Fibroblast of skin of left biceps (primary cell): ENCODE measurements around the gene TNKS1BP1.
"Not testable (repeated sequence)": the region's sequence is repeated elsewhere in the genome, so short reads cannot be mapped to it uniquely, and the experiment has no call there.

Source experiments
- DNase-seq, 2 experiments: peaks; one replicate each; pipeline ENCODE4 v3.0.0-alpha.2; 2013; ENCODE audit warnings: low read depth in 2 of 2

Gene TNKS1BP1

DNA sequence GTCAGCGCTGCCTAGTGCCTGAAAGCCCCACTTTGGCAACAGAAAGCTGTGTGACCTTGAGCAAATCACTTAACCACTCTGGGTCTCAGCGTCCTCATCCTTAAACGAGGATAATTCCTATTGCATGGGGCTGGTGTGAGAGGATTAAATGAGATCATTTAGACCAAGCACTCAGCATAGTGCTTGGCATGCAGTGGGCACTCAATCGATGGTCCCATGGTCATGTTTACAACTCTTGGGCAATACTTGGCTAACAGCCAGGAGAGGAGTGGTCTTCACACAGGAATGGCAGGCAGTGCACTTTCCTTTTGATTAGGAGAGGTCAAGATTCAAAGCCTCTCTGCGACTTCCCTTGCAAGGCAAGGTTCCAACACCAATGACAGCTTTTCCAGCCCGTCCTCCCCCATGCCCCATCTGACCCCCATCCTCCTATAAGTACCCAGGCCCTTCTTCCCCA, 14.1 kb downstream of the TNKS1BP1 start:
- no peak for DNase-seq

DNA sequence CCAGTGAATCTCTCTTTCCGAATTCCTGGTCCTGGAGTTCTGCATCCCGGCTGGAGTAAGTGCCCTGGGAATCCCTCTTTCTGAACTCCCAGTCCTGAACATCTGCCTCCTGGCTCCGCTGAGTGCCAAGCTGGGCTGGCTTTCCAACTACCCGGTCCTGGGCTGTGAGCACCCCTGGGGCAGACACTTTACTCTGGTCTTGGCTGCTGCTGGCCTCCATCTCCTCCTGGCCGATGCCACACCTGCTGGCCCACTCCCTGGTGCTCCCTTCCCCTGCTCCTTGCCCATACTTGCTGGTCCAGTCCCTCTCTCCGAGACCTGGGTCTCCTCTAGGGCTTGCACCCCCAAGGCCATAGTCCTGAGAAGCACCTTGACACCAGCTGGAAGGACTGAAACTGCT, 14.7 kb downstream of the TNKS1BP1 start:
- DNase-seq = no peak

DNA sequence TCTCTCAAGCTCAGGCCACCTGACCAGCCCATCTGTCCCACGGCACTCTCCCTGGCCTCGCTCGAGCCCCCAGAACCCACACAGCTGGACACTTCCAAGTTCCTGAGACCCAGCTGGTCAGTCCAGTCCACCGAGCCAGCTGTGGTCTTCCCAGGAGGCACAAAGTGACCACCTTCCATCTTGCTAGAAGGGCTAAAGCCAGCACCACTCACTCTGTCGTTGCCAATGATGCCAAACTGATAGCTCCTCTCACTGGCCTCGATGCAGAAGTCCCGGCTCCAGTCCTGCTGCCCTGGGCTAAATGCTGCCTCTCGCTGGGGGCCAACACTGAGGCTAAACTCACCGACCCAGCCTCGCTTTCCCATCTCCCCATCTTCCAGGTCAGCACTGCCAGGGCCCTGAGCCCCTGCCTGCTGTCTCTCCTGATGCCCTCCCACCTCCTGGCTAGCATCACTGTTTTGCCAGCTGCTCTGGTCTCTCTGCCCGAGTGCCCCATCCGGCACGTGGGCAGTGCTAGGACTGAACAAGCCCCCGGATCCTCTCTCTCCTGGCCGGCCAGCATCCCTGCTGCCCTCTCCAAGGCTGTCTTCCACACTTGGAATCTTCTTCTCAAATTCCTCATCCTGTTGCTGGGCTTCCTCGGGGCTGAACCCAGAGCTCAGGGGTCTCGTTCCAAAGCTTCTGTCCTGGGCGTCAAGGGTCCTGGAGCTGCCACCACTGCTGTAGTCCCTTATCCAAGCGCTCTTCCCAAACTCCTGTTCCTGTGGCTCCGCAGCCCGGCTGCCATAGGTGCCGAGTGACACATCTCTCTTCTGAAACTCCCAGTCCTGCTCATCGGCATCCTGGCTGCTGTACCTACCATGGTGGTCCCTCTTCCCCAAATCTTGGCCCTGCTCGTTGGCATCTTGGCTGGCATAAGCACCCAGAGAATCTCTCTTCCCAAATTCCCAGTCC, 15.4 kb downstream of the TNKS1BP1 start:
- no peak for DNase-seq

DNA sequence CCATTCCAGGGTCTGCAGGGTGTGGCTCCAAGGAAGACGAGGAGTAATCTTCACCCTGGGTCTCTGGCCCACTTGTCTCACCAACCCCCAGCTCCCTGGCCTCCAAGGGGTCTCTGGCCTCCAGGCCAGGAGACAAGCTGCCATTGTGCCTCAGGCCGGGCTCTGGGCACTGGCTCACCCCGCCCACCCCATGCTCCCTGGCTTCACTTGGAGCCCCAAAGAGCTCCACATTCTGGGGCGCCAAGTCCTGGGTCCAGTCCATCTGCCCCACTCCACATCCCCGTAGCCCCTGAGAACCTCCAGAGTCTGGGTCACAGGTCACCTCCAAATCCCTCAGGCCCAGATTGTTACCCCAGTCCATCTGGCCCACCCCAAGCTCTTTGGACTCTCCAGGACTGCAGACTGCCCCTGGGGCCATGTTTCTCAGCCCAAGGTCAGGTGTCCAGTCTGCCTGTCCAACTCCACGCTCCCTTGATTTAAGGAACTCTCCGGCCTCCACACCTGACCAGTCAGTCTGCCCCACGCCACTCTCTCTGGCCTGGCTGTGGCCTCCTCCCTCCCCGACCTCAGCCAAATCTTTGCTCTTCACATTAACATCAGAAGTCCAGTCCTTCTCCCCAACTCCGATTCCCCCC, 16.2 kb downstream of the TNKS1BP1 start:
- DNase-seq = no peak

DNA sequence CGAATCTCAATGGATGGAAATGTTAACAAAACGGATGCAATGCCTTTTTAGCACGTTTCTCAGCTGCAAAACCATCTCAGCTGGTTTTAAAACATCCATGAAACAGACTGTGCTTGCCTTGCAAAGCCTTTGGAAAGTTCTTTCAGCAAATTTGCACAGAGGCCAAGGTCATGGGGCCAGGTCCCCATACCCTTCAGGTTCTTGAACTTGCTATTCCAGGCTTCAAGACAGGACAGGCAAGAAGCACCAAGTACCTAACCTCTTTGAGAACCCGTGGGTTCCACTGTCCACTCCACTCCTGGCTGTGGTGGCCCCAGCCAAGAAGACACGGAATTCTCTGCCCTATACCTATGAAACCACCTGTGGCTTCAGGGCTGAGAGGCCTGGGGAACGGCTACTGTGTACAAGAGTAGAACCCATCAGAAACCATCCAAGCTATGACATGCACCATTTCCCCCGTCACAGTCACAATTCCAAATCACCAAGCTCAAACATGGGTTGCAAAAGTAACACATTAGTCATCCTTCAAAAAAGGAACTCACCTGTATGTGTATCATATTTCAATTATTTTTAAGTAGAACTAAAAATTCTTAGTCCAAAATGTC, 17.0 kb downstream of the TNKS1BP1 start:
- no peak for DNase-seq

DNA sequence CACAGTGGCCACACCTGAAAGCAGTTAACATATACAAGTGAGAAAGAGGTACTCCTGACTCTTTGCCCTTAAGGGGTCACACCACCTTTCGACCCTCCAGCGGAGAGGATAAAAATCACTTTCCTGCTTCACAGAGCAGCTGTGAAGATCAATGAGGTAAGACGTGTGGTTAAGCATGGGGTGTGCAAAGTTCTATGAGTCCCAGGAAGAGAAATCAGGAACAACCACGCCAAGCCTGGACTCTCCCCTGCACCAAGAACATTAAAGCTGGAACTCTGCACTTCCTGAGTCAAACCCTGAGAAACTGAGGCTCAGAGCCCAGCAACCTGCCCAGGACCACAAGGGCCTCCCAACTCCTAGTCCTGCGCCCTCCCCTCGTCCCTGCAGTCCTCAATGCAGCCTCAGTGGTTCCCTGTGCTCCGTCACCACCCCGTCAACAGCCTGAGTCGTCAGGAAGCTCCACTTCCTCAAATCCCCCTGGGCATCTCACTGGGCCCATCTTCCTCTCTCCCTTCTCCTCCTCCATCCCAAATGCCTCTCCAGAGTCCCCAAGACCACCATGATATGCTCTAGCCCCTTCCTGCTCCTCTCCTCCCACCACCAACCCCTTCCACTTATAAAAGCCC, 17.7 kb downstream of the TNKS1BP1 start:
- DNase-seq = no peak

DNA sequence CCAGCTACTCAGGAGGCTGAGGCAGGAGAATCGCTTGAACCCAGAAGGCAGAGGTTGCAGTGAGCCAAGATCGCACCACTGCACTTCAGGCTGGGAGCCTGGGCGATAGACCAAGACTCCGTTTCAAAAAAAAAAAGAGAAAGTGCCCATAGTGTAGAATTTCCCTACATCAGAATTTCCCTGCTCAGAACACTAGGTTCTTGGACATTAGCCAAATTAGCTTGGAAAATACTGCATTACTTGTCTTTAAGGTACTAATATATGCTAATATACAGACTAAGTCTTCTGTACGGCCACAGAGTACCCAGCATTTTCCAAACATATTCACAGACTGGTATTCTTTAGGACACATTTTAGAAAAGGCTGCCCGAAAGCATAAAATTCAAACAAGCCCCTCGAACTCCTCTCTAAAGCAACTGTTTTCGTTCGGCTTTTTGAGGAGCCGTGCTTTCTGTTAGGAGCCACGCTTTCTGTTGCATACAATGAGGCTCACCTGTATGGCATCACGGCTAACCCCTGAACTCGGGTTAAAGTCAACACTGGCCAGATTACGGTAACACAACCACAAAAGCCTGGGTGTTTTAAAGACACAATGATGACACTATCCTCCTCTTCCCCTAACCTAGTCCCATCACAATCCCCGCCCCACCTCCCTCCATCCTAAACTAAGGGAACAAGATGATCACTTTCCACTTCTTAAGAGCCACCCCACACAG, 18.4 kb downstream of the TNKS1BP1 start:
- DNase-seq = no peak

DNA sequence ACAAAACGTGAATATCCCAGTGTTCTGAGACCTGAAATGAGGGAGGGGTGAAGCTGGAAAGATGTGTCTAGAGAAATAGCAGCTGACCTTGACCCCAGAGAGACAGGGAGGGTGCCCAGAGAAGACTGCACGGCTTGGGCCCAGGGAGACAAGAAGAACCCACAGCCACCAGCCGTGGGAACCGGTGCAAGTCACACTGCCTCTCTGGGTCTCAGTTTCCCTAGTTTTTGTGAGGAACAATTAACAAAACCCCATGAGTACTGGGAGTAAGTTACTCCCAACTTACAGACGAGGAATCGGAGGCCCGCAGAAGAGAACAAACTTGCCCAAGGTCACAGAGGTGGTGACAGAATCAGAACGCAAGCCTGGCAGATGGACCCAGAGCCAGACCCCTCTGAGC, 19.2 kb downstream of the TNKS1BP1 start:
- DNase-seq = no peak

DNA sequence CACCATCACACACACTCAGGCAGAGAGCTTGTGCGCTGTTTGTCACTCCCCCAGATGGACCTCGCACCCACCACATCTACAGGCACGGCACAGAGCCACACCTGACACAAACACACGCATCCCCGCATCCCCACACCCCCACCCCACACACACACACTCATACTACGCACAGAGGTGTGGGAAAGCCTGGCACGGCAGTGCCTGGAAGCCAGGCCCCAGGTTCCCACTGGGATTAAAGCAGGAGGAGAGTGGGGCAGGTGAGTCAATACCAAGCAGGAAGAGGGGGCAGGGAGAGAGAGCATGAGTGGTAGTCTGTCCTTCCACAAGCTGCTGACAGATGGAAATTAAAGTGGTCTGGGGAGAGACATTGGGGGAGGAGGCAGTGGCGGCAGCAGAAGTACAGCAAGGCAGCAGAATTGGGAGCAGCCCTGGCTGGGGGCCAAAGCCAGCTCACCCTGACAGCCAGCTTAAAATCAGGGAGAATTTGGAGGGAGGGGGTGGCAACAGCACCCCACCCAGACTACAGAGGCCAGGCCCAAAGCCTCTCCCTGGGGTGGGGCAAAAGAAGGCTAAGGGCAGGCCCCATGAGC, 20.7 kb downstream of the TNKS1BP1 start:
- no peak for DNase-seq

DNA sequence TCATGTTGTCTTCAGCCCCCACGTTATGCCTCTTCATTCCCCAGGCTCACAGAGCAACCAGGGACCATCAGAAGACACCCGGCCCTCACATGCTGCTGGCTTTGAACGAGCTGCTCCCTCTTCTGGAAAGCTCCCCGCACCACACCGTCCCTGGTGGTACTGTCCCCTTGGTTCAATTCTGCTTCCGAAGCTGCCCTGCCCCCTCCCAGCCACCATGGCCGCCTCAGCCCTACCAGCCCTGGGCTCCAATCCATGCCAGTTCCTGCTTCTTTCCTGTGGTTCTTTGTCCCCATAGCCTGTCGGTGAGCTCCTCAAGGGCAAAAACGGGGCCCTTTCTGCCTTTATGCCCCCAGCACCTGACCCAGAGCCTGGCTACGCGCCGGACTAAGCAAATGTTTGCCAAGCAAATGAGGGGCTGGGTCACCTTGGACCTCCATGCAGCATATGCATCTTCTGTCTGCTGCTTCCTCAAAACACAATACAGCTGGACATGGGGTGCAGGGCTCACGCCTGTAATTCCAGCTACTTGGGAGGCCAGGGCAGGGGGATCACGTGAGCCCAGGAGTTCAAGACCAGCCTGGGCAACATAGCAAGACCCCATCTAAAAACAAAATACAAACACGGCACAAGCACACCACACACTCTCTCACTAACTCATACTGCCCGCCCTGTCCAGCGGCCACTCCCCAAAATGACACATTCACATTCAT, 21.3 kb downstream of the TNKS1BP1 start:
- no peak for DNase-seq

DNA sequence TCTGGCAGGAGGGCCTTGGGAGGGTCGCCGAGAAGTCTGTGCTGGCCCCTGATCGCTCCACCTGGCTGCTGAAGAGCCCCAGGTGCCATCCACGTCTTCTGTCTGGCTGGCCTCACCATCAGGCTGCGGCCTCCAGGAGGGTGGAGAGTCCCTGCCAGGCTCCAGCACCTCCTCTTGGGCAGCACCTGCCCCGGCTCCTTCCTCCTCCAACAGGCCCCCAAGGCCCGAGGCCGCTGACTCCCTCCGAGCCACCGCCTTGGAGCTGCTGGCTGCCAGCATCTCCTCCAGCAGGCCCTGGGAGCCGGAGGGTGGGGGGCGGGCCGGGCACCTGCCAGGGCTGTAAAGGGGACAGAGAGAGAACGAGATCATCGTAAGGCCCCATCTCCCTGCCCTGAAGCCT, 22.3 kb downstream of the TNKS1BP1 start:
- DNase-seq = no peak

DNA sequence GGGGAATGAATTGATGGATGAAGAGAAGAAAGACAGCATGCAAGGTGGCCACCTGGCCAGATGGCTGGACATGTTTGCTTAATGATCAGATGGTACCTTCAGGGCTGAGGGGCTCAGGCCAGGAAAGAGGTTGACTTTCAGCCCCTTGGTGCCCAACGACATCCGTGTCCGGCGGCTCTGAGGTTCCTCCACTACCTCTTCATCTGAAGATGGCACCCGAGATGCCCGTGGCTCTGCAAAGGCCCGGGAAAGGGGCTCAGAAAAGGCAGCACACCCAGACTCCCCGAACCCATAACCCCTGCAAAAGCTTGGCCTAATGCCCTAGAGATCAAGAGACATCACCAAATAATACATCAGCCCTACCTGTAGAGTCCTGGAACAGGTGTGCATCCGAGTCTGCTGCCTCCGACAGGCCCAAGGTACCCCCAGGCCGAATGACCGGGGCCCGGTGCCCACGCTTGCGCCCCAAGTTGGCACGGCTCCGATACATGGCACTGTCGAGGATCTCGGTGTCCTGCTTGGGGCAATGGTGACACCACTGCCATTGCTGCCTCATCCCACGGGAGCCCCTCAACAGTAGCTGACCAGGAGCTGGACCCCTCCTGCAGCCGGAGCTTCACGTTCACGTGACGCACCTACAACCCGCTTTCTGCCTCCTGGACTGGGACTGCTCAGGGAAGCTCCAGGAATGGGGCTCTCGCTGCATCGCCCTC, 22.9 kb downstream of the TNKS1BP1 start:
- DNase-seq = no peak

DNA sequence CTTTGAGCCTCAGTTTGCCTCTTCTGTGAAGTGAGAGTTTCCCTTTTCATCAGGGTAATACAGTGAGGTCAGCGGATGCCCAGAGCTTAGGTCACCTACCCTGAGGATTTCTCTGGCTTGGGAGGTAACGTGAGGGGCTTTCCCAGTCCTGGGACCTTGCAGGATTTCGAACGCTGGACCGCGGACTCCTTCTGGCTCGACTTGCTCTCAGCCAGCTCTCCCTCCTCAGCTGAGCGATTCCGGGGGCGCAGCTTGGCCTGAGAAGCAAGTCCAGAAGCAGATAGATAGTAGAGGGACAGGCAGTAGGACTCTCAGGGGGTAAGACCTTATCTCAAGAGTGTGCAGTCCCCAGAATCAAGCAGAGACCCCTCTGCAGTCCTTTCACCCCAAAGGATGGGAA, 24.0 kb downstream of the TNKS1BP1 start:
- DNase-seq = no peak

DNA sequence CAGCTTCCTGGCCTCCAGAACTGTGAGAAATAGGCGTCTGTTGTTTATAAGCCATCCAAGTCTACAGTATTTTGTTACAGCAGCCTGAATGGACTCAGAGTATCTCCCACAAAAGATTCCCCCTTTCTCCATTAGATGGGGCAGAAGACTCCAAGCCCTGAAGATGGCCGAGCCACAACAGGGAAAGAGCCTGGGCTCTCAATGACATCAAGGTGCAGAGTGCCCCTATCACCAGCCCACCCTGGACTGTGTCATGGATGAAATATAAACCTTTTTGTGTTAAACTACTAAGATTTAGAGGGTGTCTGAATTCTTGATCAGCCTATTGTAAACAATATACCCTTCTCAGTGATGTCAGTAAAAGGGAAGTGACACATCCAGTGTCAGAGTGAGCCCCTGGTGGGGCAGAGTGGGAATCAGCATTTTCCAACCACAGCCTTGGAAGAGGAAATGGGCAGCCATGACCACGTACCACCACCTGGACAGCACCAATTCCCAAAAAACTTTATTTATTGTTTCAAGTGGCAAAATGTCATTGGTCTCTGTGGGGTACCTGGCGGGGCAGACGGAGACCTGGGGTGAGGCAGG, 25.5 kb downstream of the TNKS1BP1 start:
- DNase-seq = no peak

DNA sequence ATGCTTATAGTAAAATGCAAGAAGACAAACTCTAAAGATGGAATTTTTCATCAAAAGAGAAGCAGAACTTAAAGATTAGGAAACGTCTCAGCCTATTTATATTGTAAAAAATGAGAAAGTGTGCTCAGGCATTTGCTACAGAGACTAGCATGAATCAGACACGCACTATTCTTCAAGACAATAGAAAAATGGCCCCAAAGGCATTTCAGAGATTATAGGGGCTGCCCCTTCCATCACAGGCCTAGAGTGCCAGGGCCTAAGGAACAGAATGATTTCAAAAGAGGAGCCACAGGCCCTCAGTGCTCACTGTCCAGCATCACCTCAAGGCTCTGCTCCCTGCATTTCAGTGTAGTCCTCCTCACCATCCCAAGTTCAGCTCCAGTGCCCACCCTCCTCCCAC, 27.5 kb downstream of the TNKS1BP1 start:
- DNase-seq = no peak

DNA sequence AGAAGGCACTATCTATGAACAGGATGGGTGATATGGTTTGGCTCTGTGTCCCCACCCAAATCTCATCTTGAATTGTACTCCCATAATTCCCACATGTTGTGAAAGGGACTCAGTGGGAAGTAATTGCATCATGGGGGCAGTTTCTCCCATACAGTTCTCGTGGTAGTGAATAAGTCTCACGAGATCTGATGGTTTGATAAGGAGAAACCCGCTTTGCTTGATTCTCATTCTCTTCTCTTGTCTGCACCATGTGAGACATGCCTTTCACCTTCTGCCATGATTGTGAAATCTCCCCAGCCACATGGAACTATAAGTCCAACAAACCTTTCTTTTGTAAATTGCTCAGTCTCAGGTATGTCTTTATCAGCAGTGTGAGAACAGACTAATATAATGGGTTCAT, 28.5 kb downstream of the TNKS1BP1 start:
- DNase-seq = not testable (repeated sequence)

DNA sequence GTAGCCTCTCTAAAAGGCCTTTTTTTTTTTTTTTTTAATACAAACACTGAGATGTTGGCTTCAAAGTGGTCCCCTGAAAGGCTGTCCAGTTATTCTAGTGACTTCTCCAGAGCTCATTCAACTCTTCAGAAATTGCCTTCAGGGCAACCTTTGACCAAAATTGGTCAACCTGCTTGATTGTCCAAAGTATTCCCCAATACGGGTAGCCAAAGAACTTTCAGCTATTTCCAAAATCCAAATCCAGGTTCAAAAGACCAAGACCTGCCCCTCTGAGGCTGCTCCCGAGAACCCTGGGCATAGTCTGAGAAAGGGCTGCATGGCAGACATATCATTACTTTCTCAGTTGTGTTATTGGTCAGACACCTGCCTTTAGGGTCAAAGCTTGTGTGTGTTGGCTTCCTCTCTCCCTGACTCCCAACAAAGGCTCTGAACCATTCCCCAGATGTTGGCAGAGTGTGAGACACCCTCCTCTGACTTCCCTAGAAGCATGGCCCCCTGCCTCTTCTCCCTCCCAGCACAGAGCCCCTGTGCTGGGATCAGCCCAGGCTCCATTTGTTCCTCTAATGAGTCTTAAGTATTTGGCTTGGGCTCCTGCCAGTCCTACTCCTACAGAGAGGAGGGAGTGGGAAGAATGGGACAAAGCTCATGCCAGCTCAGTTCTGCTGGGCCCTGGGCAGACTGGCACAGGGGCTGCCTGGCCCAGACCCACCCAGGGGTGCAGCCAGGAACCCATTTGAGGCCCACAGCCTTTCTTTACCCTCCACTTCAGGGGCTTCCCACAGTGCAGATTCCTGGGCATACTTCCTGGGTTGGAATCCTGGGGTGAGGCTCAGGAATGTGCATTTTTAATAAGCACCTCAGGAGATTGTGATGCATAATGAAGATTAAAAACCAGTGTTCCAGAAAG, 30.3 kb downstream of the TNKS1BP1 start:
- no peak for DNase-seq

DNA sequence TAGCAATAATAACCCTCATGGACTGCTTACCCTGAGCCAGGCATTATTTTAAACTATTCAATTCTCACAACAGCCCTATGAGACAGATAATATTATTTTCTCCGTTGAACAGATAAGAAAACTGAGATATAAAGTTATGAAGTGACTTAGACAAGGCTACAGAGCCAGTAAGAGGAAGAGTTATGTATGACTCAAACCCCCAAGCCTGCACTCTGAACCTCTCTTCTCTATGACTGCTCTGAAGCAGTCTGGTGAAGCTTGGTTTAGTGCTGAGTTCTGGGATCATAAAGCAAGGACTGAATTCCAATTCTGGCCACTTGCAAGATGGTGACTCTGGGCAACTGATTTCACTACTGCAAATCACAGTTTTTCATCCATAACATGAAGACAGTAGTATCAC, 34.5 kb downstream of the TNKS1BP1 start:
- DNase-seq = no peak
